Testis (tissue), 3 donors: ENCODE measurements around the gene NDUFB6. TPM values are rescaled to one million over a fixed set of nuclear protein-coding genes. Genes with fewer than 3 reads are reported as not detected.

Experiments
- DNase-seq: peaks from one replicate; pipeline ENCODE4 v3.0.0-alpha.2; 2019
- H3K27ac ChIP-seq, 2 donors: fragments of 200-600 bp; sonication (generic); one replicate each; pipeline ENCODE4 v1.5.1; 2019
- H3K27me3 ChIP-seq: fragments of 200-600 bp; sonication (generic); one replicate; pipeline ENCODE4 v1.5.1; 2019
- H3K36me3 ChIP-seq: fragments of 200-600 bp; sonication (generic); one replicate; pipeline ENCODE4 v1.5.1; 2017; ENCODE audit warnings: low read depth; ENCODE audit errors: missing control alignments
- H3K4me1 ChIP-seq: fragments of 200-600 bp; sonication (generic); one replicate; pipeline ENCODE4 v1.5.1; 2019
- H3K4me3 ChIP-seq, 2 donors: fragments of 200-600 bp; sonication (generic); one replicate each; pipeline ENCODE4 v1.5.1; 2017 to 2019
- H3K9me3 ChIP-seq: fragments of 200-600 bp; sonication (generic); one replicate; pipeline ENCODE4 v1.5.1; 2017
- CTCF ChIP-seq, 3 experiments: fragments of 450-650 bp in 2 of 3; fragments of 200-600 bp in 1 of 3; sonication (generic) in 1 of 3; IDR thresholded peaks; one replicate each; pipeline ENCODE4 v1.5.1; 2016 to 2019; ENCODE audit warnings: antibody characterized with exemption in 3 of 3, mild to moderate bottlenecking in 2 of 3, moderate library complexity in 1 of 3
- POLR2A ChIP-seq: fragments of 450-650 bp; IDR thresholded peaks from one replicate; pipeline ENCODE4 v1.6.1; 2017; ENCODE audit warnings: antibody characterized with exemption, mild to moderate bottlenecking, moderate library complexity
- WGBS, 2 donors: methylation state at CpG; one replicate each; pipeline ENCODE4 v1.1.5; 2018; 5-methylcytosine and 5-hydroxymethylcytosine counted together
- intact Hi-C: fragments of 100-400 bp; cut with DNase I; formaldehyde crosslinking; loops from one replicate; pipeline ENCODE4 v1.15.1; 2023; ENCODE audit warnings: low total_unique reads
- polyA plus RNA-seq: library from polyadenylated mRNA; stranded (reverse); fragments of 350-450 nt; fragmentation: Illumina TruSeq; extraction: RNeasy Lipid Tissue Mini Kit (QIAGEN cat#74804); gene quantifications from one replicate; pipeline ENCODE4 v1.2.3, GENCODE V29; 2014; ENCODE audit warnings: low read depth, low replicate concordance; ENCODE audit not compliant: insufficient read depth
- total RNA-seq, 2 donors: library from RNA; depleted of rRNA; stranded (reverse); fragments of >200 nt; gene quantifications; one replicate each; pipeline ENCODE4 v1.2.3, GENCODE V29; 2016

Gene NDUFB6
- total and polyA plus RNA-seq, 3 donors from 2014 or later = 56.4 to 97.9 (median 61.8) TPM

GRCh38 chr9:32580631-32581300 is 7.8 kb upstream of the NDUFB6 start:
- Histone ChIP-seq H3K9me3 (no peaks in the 10 kb centered on the region), H3K27me3 (no peaks in the 10 kb centered on the region), H3K4me1 (peaks cover 5% of the 10 kb centered on the region), H3K4me3 (no peak overlapping the region), H3K27ac (peak overlapping the region; percentile 15 to 38), H3K36me3 (no peaks in the 10 kb centered on the region)
- 4% methylated on average over 3 of the region's 3 CpGs for WGBS, 2 donors
- TF ChIP-seq CTCF (IDR thresholded peaks at IDR 0.05) (no peak), POLR2A (no peak)
- DNase-seq = peak; percentile 56
- intact Hi-C loops = loop anchor here (10.0 kb wide), 1 partner anchor 384 kb away; no protein-coding TSS in a partner anchor

GRCh38 chr9:32579706-32580331 is 6.9 kb upstream of the NDUFB6 start:
- DNase-seq = peak; percentile 88
- peaks cover 5% of the 10 kb centered on the region for H3K4me1 ChIP-seq
- TF ChIP-seq CTCF (IDR thresholded peaks at IDR 0.05) (peak; percentile 82 to 91 (median 90)), POLR2A (no peak)
- H3K36me3 ChIP-seq = no peaks in the 10 kb centered on the region
- no peaks in the 10 kb centered on the region for H3K9me3 ChIP-seq
- no peak overlapping the region for H3K4me3 ChIP-seq
- peak overlapping the region in 1 of 2 donors; percentile 15 for H3K27ac ChIP-seq
- WGBS, 2 donors = 20 to 27% methylated on average over 4 of the region's 4 CpGs
- no peaks in the 10 kb centered on the region for H3K27me3 ChIP-seq
- intact Hi-C loops = loop anchor here (5.0 to 10.0 kb wide), 2 partner anchors 198 to 385 kb away; partner anchors contain the start of gene ACO1

GRCh38 chr9:32578976-32579375 is 6.0 kb upstream of the NDUFB6 start:
- Histone ChIP-seq H3K36me3 (no peaks in the 10 kb centered on the region), H3K9me3 (no peaks in the 10 kb centered on the region), H3K27me3 (no peaks in the 10 kb centered on the region), H3K4me3 (no peak overlapping the region), H3K4me1 (peaks cover 5% of the 10 kb centered on the region), H3K27ac (no peak overlapping the region)
- no peak for DNase-seq
- WGBS, 2 donors = 51 to 63% methylated on average over 5 of the region's 5 CpGs
- intact Hi-C loops = loop anchor here (5.0 kb wide), 1 partner anchor 197 kb away; the partner anchor contains the start of gene ACO1
- TF ChIP-seq POLR2A (no peak), CTCF (IDR thresholded peaks at IDR 0.05) (no peak)

GRCh38 chr9:32577316-32577715 is 4.4 kb upstream of the NDUFB6 start:
- Histone ChIP-seq H3K9me3 (no peaks in the 10 kb centered on the region), H3K27me3 (no peaks in the 10 kb centered on the region), H3K36me3 (no peaks in the 10 kb centered on the region), H3K27ac (no peak overlapping the region), H3K4me1 (peaks cover 10% of the 10 kb centered on the region), H3K4me3 (no peak overlapping the region)
- WGBS, 2 donors = 86% methylated on average over 3 of the region's 3 CpGs
- intact Hi-C loops = loop anchor here (5.0 kb wide), 1 partner anchor 195 kb away; the partner anchor contains the start of gene ACO1
- DNase-seq = no peak
- TF ChIP-seq POLR2A (no peak), CTCF (IDR thresholded peaks at IDR 0.05) (no peak)
